HG03066 (cell line): ENCODE results near the gene RPUSD4.

ENCODE experiments used
- ATAC-seq: cut with Tn5 transposase; IDR thresholded peaks from one replicate; pipeline ENCODE4 v1.9.1; 2021; ENCODE audit warnings: low read depth; ENCODE audit not compliant: unreplicated experiment

Gene RPUSD4

DNA sequence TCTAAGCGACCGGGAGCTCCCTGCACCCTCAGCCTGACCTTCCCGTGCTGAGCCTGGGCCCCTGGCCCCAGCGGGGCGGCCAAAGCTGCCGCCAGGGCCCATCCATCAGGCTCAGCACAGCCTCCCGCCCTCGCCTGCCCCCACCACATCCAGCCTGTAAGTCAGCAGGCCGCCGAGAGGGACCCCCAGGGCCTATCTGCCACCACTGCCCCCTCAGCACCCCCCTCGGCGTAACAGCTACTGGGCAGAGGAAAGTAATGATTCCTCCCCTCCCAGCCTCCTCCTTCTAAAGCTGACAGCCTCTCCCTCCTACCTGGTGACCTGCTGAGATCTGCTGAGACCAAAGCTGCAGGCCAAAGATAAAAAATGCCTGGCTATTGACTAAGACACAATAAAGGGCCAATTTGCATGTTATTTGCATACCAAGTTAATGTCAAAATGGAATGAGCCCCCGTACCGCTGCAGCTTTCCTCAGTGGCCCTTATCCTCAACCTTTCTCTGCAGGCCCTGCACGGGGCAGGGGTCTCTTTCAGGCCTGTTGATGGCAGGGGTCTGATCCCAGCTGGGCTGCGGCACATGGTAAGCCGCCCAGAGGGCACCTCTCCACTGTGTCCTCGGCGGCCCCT is 51.6 kb downstream of the RPUSD4 start:
- ATAC-seq, result no peak

DNA sequence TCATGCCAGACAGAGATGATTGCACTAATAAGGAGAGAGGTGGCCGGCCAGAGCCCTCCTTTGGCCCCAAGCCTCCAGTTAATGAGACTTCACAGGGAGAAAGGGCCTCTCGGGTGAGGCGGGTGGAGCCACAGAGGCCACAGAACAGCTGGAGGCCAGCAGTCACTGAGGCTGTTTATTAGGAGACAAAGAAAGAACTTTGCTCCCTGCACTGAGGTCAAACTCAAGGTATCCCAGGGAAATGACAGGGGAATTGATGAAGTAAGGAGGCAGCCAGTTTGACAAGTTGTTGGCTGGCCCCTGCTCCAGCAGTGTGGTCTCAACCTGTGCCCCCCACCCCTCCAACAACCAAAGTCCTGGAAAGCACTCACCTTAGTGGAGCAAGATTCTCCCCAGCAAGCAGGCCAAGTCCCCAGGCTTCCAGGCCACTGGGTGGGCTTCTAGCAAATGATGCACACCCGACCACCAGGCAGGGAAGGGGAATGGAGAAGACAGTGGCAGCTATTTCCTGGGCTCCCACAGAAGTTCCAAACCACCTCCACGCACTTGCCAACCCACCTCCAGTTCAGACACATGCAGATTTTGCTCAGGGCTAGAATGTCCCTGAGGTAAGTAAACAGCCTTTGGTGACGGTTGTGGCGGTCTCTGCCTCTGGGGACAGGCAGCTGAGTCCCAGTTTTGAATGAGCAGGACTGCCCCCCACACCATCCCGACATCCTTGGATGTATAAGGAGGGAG is 53.2 kb downstream of the RPUSD4 start:
- ATAC-seq, result no peak

DNA sequence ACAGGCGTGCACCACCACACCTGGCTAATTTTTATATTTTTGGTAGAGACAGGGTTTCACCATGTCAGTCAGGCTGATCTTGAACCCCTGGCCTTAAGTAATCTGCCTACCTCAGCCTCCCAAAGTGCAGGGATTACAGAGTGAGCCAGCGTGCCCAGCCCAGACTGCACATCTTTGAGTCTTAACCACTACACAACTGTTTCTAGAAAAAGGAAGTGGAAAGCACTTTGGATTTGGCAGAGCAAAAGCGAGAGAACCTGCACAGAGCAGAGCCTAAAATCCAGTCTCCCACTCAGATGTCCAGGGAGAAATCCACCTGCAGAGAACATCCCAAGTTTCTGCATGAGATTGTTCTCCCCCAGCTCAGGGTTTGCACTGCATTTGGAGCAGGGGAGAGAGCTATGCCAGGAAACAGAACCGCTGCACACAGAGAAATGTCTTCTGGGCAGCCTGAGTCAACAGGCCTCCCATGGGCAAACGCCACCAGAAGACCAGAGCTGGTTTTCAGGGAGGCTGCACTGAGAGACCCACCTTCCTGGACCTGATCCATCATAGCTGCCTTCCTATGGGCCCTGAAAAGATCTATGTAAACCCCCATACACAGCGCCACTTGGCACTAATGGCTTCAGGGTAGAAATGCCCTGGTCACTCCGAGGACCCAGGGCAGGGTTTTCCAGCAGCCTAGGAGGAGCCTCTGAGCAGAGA is 54.0 kb downstream of the RPUSD4 start:
- no peak for ATAC-seq

DNA sequence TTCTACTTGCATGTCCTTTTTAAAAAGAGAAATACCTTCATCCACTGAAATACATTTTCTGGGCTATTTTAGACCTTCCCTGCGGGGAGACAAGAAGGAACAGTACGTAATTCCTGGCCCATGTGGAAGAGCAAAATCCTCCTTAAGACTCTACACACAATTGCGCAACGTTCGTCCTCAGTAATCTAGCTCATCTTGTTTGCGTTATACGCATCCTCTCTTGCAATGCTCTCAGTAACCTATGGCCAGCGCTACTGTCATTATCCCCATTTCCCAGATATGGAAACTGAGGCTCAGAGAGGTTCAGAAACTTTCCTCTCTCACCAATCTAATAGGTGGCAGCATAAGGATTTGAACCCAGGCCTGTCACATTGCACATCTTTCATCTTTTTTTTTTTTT is 54.6 kb downstream of the RPUSD4 start:
- ATAC-seq, result no peak

DNA sequence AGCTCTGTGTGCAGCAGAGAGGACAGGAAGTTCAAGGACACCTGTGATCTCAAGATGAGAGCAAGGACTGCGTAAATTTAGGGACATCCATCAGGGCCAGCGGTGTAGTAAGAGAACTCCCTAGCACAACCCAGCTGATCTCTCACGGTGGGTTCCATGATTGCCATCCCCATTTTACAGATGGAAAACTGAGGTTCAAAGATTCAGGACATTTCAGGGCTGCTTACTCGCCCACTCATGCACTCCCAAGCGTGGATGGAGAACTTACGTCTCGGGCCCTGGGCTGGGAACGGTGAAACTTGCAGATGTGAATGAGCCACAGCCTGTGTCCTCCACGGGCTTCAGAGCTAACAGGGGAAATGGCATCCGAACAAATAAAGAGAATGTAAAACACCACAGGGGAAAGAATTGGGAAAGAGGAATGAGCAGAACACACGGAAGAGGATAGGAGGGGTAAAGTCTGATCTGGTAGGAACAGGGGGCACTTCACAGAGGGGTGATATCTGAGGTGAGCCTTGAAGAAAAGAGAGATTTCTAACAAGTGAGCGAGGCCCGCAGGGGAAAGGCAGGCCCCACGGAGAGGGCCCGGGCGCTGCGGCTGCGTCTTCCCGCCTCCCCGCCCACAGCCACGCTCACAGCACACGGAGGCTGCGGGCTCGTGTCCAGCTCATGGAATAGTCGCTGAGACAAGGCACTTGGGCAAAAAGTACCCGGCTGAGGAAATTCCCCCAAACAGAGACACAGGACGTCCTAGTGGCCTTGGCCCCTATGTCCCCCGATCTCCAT is 55.9 kb downstream of the RPUSD4 start:
- ATAC-seq, result no peak

DNA sequence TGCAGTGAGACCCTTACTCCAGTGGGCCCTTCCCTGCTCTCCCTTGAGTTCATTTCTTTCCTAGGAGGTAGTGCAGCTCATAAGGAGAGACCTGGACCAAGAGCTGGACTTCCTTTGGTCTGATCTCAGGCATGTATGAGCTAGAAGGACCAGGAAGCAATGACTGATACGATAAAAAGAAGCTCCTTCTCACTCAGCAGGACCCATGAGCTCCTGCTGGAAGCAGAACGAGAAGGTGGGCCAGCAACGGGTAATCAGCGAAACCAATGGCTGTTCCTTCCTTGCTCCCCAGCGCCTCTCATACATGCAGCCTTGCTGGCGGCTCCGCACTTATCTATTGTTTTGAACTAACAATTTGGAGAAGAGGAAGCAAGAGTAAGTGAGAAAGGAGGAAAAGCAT is 56.8 kb downstream of the RPUSD4 start:
- ATAC-seq, result no peak

DNA sequence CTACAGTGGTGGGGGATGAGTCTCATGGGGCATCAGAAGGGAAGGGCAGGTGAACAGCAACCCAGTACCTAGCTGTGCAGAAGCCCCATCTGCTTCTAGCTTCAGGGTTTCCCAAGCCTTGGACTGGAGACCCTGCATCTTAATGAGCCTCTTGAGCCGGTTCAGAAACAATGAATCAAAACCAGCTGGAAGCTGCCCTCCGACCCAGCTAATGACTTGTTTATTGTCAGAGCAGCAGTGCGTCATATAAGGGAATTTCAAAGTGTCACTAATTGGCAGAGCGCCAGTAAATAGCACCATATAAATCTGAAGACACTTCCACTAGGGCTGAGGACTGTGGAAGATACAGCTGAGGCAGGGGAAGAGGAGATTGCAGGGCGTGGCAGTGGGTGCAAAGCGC is 57.5 kb downstream of the RPUSD4 start:
- ATAC-seq, result no peak

DNA sequence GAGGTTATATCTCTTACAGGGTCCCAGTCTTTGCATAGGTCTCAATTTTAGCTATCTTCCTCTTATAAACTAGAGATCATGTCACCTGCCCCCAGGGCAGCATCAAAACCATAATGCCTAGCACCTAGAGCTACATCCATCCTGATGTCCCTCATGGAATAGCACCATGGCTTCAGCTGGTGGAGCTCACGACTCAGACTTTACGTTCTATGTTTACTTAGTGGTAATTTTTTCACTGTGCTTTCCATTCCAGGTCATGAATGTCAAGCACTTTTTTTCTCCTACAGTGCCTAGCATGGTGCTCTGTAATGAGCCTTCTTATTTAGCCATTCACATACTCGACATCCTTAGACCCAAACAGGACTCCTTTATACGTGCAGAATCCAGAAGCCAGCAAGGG is 58.4 kb downstream of the RPUSD4 start:
- no peak for ATAC-seq

DNA sequence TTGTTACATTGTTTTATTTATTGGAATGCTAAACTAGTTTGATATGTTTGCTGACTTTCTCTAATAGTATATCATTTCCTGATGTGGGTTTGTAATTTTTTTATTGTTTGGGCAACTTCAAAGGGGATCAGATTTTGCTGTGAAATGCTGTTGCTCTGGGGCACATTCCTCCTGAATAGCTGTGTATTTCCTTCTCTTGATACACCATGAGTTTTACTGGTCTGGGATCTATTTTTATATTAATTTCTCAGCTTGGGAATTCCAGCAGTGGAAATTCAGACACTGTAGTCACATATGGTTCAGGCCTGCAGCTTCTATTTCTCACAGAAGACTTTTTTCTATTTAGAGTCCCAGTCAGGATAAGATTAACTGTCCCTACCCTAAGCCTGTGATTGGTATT is 58.9 kb downstream of the RPUSD4 start:
- ATAC-seq, result no peak

DNA sequence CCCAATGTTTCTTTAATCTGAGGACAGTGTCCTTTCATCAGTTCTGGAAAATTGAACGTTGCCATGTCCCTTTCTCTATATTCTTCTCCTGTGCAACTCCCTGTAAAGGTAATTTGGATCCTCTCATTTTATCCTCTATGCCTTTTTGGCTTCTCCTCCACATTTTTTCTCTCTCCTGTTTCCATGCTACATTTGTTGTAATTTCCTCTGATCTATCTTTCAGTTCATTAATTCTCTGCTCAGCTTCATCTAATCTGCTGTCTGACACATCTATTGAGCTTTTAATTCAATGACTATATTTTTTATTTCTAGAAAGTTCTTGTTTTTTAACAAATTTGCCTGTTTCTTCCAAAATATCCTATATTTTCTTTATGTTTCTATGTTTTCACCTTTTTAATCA is 59.3 kb downstream of the RPUSD4 start:
- ATAC-seq, result no peak
